ENCODE results near the gene MFGE8. TPM values are rescaled to one million over a fixed set of nuclear protein-coding genes. Genes with fewer than 3 reads are reported as not detected.

Gene MFGE8
- total and polyA plus RNA-seq, 9 of the 15 experiments (the other 6 are each of a cell fraction or from before 2014, with no cell fraction given): 2.3 to 142 (median 62.3) TPM

DNA sequence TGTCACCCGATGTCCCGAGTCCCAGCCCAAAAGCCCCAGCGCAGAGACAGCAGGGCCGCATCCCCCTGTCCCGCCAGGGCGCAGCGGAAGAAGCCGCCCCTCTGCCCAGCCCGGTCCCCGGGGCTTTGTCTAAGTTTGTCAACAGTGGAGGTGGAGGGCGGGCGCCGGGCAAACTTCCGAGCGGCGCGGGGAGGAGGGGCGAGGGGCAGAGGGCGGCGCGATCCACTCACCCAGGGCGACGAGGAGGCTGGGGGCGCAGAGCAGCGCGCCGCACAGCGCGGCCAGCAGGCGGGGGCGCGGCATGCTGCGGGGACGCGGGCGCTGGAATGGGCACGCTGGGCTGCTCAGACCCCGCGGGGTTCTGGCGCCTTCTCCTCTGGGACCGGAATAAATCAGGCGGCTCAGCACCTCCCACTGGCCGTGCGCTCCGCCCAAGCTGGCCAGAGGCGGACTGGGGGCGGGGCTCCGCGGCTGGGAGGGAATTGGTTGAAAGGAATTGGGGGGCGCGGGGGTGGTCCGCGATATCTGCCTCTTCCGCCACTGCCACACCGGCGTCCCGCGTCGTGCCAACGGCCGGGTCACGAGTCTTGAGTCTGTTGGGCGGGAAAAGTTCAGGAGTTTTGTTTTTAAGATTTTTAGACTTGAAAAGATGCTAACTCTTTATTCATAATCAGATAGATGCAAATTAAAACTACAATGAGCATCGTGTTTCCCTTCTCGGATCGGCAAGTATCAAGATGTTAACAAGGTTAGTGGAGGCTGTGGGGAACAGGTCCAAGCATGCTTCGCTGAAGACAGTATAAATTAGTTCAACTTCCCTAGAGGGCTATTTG is at the start of gene MFGE8 (continued):
- TF ChIP-seq, protein P1, sequence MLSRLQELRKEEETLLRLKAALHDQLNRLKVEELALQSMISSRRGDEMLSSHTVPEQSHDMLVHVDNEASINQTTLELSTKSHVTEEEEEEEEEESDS (CRISPR knock-in tag; IDR thresholded peaks at IDR 0.05): no peak
- TF ChIP-seq MTF1 (CRISPR knock-in tag; IDR thresholded peaks at IDR 0.05; ENCODE audit: borderline replicate concordance): no peak
- TF ChIP-seq, protein P2, sequence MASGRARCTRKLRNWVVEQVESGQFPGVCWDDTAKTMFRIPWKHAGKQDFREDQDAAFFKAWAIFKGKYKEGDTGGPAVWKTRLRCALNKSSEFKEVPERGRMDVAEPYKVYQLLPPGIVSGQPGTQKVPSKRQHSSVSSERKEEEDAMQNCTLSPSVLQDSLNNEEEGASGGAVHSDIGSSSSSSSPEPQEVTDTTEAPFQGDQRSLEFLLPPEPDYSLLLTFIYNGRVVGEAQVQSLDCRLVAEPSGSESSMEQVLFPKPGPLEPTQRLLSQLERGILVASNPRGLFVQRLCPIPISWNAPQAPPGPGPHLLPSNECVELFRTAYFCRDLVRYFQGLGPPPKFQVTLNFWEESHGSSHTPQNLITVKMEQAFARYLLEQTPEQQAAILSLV (tag; IDR thresholded peaks at IDR 0.05): no peak
- TF ChIP-seq XRCC5 (IDR thresholded peaks at IDR 0.05; ENCODE audit: low read depth, low read length): no peak
- TF ChIP-seq, protein P3, sequence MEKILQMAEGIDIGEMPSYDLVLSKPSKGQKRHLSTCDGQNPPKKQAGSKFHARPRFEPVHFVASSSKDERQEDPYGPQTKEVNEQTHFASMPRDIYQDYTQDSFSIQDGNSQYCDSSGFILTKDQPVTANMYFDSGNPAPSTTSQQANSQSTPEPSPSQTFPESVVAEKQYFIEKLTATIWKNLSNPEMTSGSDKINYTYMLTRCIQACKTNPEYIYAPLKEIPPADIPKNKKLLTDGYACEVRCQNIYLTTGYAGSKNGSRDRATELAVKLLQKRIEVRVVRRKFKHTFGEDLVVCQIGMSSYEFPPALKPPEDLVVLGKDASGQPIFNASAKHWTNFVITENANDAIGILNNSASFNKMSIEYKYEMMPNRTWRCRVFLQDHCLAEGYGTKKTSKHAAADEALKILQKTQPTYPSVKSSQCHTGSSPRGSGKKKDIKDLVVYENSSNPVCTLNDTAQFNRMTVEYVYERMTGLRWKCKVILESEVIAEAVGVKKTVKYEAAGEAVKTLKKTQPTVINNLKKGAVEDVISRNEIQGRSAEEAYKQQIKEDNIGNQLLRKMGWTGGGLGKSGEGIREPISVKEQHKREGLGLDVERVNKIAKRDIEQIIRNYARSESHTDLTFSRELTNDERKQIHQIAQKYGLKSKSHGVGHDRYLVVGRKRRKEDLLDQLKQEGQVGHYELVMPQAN (IDR thresholded peaks at IDR 0.05; ENCODE audit: borderline replicate concordance): no peak
- no peak for TF ChIP-seq NCOA6 (IDR thresholded peaks at IDR 0.05)
- no peak for TF ChIP-seq DNMT1 (IDR thresholded peaks at IDR 0.05)
- TF ChIP-seq FOSL1 (tag; conservative IDR thresholded peaks at IDR 0.05): no peak
- TF ChIP-seq POLR3A (IDR thresholded peaks at IDR 0.05; ENCODE audit: borderline replicate concordance, extremely low read depth, insufficient read depth, insufficient read length): no peak
- TF ChIP-seq, protein P4, sequence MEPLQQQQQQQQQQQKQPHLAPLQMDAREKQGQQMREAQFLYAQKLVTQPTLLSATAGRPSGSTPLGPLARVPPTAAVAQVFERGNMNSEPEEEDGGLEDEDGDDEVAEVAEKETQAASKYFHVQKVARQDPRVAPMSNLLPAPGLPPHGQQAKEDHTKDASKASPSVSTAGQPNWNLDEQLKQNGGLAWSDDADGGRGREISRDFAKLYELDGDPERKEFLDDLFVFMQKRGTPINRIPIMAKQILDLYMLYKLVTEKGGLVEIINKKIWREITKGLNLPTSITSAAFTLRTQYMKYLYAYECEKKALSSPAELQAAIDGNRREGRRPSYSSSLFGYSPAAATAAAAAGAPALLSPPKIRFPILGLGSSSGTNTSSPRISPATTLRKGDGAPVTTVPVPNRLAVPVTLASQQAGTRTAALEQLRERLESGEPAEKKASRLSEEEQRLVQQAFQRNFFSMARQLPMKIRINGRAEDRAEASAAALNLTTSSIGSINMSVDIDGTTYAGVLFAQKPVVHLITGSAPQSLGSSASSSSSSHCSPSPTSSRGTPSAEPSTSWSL (CRISPR knock-in tag; IDR thresholded peaks at IDR 0.05; ENCODE audit: borderline replicate concordance): no peak
- no peak; the same call in 1 of the 2 replicates for TF ChIP-seq CHCHD3 (CRISPR knock-in tag; IDR thresholded peaks at IDR 0.05)
- TF ChIP-seq GTF2E2 (tag; IDR thresholded peaks at IDR 0.05): peak; percentile 19
- TF ChIP-seq ZNF239 (CRISPR knock-in tag; IDR thresholded peaks at IDR 0.05): no peak
- TF ChIP-seq, protein P5, sequence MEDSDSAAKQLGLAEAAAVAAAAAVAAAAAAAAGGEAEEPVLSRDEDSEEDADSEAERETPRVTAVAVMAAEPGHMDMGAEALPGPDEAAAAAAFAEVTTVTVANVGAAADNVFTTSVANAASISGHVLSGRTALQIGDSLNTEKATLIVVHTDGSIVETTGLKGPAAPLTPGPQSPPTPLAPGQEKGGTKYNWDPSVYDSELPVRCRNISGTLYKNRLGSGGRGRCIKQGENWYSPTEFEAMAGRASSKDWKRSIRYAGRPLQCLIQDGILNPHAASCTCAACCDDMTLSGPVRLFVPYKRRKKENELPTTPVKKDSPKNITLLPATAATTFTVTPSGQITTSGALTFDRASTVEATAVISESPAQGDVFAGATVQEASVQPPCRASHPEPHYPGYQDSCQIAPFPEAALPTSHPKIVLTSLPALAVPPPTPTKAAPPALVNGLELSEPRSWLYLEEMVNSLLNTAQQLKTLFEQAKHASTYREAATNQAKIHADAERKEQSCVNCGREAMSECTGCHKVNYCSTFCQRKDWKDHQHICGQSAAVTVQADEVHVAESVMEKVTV (CRISPR knock-in tag; IDR thresholded peaks at IDR 0.05): no peak
- TF ChIP-seq ZNF197 (CRISPR knock-in tag; IDR thresholded peaks at IDR 0.05; ENCODE audit: low read depth): no peak
- TF ChIP-seq, protein P6, sequence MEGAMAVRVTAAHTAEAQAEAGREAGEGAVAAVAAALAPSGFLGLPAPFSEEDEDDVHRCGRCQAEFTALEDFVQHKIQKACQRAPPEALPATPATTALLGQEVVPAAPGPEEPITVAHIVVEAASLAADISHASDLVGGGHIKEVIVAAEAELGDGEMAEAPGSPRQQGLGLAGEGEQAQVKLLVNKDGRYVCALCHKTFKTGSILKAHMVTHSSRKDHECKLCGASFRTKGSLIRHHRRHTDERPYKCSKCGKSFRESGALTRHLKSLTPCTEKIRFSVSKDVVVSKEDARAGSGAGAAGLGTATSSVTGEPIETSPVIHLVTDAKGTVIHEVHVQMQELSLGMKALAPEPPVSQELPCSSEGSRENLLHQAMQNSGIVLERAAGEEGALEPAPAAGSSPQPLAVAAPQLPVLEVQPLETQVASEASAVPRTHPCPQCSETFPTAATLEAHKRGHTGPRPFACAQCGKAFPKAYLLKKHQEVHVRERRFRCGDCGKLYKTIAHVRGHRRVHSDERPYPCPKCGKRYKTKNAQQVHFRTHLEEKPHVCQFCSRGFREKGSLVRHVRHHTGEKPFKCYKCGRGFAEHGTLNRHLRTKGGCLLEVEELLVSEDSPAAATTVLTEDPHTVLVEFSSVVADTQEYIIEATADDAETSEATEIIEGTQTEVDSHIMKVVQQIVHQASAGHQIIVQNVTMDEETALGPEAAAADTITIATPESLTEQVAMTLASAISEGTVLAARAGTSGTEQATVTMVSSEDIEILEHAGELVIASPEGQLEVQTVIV (CRISPR knock-in tag; IDR thresholded peaks at IDR 0.05; ENCODE audit: borderline replicate concordance): no peak
- TF ChIP-seq, protein P7, sequence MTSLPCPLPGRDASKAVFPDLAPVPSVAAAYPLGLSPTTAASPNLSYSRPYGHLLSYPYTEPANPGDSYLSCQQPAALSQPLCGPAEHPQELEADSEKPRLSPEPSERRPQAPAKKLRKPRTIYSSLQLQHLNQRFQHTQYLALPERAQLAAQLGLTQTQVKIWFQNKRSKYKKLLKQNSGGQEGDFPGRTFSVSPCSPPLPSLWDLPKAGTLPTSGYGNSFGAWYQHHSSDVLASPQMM (CRISPR knock-in tag; IDR thresholded peaks at IDR 0.05): no peak

Data from K562 (cell line).